HG03521 (cell line): ENCODE data around the gene CFAP77.

Experiments
- ATAC-seq: cut with Tn5 transposase; IDR thresholded peaks from one replicate; pipeline ENCODE4 v1.9.1; 2021; ENCODE audit warnings: mild to moderate bottlenecking, moderate library complexity; ENCODE audit not compliant: unreplicated experiment

The CFAP77 gene

DNA sequence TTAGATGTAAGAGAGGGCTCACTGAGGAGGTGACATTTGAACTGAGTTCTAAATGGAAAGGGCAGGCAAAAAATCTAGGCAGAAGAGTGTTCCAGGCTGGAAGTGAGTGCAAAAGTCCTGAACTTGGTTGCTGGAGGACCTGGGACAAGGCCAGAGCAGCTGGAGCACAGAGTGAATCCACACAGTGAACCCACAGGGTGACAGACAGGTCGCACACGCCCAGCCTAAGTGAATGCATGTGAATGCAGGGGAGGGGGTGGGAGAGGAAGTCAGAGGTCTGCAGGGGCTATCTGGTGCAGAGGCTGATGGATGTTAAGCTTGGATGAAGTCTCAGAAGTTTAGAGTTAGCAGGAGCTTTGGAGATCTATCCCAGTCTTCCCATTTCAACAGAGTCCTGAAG is 2.8 kb upstream of the CFAP77 start:
- ATAC-seq: no peak

DNA sequence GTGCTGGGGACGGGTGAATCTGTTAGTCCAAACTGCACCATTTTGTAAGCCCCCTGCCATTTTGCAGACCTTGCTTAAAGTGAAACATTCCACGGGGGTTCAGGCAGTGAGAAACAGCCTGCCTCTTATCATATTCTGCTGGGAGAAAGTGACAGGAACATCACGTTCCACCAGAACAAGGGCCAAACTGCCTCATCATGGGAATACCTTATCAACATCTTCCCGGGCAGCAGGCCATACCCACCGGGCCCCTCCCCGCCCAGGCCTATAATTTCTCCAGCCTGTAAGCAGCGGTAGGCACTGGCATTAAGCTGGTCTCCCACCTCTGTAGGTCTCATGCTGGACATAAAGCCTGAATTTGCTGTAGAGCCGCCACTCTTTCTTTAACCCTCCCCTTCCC is 1.5 kb upstream of the CFAP77 start:
- ATAC-seq: no peak

DNA sequence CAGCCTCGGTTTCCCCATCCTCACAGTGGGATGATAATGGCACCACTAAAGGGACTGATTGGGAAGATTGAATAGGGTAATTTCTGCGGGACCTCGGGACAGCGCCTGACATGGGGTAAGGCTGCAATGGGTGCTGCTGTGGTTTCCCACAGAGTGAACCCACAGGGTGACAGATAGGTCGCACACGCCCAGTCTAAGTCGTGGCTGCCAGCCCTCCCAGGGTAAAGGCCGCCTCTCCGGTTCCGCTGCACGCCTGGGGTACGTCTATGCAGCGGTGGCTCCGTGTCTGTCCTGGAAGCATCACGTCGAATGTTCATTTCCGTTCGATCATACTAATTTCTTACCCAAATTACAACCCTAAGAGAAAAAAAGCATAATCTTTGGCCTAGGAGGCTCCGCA is 631 bp downstream of the CFAP77 start:
- ATAC-seq: no peak

DNA sequence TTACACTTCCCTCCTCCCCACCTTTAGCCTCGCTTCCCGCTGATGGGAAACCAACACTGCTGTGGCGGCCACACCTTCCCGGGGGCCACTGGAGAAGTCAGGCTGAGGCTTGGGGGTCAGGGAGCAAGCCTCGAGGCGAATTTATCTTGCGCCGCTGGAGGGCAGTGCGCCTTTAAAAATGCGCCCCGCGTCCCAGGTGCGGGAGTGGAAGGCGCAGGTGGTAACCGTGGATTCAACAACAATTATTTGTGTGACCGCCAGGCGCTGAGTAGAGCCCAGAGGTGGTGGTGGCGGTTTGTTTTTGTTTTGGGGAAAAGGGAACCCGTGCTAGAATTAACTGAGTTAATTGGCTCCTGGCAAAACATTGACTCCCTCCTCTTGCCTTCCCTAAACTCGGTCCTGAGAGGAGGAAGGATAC is 1.1 kb downstream of the CFAP77 start:
- ATAC-seq: peak; percentile 36

DNA sequence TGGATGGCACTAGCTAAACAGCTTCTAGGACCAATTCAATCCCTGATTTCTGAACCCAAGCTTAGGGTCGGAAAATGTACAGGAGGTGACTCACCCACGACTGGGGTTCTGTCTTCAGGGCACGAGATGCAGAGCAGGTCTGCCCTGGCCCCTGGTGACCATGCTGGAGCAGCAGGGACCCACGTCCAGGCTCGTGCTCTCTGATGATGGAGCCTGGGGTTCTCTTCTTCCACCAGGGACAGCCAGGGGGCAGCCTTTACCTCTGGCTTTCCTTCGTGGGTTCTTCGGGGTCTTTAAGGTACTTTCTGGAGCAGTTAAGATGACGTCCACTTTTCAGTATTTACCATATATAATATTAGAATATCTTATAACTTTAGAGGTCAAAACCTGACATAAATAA is 2.1 kb downstream of the CFAP77 start:
- ATAC-seq: no peak

DNA sequence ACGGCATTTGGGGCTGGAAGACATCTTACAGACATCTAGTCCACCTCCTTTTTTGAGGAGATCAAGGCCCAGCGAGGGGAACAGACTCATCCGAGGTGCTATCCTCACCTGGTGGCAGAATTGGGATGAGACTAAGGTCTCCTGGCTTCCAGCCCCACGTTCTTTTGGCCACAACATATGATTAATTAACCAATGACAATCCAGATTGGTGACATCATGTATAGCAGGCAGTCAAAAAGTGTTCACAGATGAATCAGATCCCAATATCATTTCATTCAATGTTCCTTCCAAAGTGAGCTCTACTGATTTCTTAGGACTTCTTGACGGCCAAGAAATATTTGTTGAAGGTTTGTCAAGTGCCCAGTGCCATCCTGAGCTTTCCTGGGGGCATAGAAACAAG is 3.9 kb downstream of the CFAP77 start:
- ATAC-seq: no peak

DNA sequence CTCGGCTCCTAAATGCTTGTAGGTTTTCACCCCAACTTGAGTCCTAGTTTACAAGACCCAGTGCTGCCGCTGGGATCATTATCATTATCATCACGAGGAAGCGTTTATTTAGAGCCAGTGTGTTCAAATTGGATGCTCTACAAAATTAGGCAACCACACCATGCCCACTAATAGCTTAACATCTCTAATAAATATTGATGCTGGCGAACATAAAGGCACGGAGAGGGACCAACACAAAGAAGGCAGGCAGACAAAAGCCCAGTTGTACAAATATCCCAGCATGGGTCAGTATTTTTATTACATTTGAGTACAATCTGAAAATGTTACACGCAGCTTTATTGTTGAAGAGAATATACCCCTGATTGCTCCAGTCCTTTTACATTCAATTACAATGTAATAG is 4.7 kb downstream of the CFAP77 start:
- no peak for ATAC-seq

DNA sequence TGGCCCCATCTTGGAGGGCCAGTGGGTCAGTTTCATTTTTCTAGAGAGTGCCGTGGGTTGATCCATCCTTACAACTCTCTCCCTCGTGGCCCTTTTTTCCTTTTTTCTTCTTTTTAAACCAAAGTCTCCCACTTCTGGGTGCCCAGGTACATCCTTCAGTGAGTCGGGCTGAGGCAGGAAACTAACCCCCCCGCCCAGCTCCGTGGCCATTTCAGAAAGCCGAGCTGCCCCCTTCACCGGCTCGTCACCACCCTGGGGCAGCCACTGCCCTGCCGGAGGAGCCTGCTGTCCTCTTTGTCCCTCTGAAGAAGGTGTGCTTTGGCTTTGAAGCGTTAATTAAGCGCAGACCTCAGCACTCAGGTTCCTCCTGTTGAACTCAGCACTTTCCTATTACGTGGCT is 5.2 kb downstream of the CFAP77 start:
- ATAC-seq: no peak

DNA sequence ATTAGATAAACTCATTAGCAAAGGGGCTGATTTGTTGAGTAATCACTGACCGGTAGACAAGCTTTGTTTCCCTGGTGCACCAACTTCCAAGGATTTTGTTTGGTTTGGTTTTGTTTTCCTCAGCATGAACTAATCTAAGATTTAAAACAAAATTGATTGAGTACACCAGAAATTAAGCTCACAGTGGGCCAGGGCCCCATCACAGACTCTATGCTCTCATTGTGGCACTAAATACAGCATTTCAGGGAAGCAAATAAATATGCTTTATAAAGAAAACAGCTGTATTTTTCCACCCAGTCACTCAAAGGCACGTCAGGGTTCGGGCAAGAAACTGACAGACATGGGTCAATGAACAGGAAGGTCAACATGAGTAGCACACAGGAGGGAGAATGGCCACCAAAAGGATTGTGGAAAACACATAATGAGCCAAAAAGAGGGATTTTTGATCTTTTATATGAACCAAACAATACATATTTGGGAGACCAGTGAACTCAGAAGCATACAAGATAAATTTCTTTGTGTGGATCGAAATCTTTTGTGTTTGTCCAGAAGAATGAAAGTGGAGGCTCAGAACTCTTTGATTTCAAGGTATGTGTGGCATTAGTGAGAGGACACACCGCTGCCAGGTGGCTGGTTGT is 8.8 kb downstream of the CFAP77 start:
- no peak for ATAC-seq

DNA sequence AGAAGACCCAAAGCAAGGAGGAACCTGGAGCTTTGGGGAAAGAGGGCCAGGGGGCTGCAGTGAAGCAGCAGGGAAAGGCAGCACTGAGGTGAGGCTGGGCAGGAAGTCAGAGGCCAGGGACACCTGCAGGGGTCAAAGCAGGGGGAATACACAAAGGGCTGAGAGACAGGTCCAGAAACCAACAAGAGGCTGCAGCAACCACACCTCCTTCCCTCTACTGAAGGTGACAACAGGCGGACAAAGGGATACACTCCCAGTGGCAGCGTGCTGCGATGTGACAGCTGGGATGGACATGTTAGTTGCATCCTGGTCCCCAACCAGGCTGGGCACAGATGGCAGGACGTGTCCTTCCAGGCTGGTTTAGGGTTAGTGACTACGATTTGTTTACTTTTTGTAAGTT is 12.6 kb downstream of the CFAP77 start:
- ATAC-seq: no peak

DNA sequence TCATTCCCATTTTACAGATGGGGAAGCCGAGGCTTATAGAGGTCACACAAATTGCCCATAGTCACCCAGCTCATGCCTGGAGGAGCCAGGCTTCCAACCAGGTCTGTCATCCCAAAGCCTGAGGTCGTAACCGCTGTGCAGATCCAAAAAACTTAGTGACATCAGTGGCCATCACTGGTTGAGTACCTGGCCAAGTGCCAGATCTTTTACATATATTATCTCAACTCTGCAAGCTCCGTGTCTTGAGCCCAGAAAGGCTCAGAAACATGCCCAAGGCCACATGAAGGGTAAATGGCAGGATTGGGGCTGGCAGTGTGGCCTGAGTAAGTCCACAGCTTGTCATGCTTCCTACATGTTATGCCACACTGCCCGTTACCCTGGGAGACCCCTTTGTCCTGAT is 13.5 kb downstream of the CFAP77 start:
- ATAC-seq: no peak

DNA sequence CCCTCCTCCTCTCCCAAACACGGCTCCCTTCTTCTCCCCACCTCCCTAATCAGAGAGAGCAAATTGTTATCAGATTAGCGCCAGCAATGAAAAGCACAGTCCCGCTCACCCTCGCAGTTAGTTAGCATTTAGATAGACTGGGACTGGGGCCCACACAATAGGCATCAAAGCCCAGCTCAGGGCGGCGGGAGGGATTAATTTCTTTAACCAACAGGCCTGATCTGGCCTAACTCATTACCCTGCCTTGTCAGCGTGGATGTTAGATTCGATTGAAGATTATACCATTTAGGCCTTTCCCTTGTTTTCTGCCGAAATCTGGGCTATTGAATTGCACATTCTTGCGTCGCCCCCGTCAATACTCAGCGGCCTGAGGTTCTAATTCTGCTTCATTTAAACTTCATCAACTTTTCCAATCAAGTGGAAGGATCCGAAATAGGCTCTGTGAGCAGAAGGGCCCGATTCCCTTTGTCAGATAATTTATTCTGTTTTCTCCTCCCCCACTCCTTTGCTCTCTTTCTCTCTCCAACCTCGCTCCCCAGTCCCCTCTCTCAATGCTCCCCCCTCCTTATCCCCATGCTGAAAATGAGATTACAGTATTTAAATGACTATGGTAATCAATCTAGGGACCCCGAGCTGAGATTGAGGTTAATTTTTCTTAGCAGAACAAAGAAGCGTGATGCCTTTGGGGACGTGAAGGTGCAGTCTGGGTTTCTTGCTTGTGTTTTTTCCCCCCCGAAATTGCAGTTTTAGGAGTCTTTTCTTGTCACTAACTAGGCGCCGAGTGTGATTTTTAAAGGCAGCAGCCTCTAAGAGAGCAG is 15.1 kb downstream of the CFAP77 start:
- no peak for ATAC-seq

DNA sequence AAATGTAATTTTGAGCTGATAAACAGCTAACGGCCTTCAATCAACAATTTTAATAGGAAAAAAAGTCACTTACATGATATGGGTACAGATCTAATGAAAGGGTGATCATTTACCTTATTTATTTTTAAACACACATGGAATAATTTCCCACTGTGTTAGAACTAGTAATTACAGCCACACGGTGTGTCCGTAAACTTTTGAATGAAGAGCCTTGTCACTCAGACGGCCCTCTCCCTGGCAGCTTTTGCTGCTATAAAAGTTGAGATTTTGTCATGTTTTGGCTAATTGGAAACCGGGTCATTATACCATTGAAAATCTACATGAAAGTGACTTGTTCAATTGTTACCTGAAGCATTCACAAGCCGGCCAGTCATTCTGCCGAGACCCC is 15.7 kb downstream of the CFAP77 start:
- ATAC-seq: no peak

DNA sequence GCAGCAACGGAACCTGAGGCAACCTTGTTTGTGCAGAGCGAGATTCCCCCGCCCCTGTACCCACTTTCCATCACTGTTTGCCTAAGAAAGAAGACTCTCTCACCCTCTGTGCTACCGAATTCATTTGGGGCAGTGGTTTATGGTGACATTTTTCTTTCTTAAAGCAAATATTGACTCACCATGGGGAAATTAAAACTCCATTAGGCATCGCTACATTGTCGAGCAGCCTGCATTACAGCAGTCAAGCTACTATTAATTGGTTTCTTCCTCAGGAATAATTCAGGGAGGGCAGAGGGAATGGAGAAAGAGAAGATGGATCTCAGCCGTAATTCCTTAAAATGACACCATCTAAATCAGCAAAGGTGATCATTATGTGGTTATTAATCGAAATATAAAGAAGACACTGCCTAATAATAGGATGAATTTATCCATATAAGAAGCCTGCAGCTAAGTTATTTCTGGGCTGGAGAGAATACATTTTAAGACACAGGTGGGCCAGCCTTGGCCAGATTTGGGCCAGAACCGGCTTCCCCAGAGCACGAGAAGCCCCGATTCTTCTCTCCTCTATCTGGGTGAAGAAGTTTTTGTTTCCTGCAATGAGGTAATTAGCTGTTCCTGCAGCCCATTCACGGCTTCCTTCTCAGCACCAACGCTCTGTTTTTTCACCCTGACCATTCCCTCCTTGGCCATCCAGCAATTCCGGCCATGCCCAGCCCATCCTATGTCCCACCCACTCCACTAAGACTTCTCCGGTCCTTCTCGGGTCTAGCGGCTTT is 16.8 kb downstream of the CFAP77 start:
- ATAC-seq: no peak

DNA sequence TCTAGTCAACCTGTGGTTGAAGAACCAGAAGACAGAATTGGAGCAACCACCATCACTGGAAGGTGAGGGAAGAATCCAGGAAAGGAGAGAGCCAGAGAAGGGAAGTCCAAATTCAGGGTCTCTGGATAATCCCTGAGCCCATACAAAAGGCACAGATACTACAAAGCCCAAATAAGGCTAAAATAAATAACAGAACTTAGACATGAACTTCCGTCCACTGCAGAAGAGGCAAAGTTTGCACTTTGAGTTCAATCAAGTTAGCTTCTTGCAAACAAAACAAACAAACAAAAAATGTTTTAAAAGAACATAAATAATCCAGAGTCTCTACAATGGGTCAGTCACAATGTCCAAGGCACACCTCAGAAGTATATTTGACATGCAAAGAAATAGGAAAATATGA is 21.0 kb downstream of the CFAP77 start:
- ATAC-seq: no peak

DNA sequence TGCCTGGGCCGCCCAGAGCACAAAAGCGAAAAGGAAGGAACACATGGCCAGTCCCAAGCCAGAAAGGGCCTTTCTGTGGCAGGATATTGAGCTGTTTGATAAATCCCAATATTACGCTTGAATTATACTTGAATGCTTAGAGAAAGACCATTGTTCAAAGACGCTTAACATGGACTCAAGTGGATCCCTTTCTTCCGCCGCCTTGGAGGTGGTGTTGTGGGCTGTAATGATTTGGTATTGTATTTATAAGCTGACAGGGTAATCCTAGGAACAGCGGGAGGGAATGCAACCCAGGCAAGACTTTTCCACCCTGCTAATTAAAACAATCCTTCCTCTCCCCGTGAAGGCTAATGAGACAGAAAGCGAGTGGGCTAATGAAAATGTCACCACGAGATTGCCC is 24.9 kb downstream of the CFAP77 start:
- no peak for ATAC-seq

DNA sequence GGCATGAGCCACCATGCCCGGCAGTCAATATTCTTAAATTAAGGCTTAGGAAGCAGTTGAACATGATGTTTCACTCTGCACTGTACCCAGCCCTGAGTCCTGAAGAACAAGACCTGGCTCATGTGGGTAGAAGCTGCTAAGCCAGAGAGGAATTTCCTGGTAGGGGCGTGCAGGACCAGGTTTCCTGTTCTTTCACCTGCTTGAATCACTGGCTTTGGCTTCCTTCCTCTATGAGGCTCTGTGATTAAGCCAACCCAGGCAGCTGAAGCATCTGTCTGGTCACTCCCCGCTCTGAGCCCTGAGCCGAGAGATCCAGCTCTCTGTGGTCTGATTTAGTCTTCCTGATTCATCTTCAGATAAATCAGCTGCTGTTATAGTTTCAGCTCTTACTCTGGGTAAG is 29.1 kb downstream of the CFAP77 start:
- ATAC-seq: no peak

DNA sequence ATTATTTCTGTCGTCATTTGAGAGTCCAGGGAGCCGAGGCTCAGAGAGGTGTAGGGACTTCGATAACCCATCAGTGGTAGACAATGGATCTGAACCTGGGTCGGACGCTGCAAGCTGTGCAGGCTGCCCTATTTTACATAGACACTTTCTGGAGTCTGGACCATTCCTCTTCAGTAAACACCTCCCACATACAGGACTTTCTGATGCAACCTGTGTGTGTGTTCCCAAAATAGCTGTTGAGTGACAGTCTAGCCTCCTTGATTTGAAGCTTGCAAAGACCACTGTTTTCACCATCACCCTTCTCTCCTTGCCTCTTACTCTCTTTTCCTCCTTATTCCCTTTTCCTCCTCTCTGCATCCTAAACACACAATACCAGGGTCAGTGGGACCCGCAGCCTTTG is 30.7 kb downstream of the CFAP77 start:
- no peak for ATAC-seq

DNA sequence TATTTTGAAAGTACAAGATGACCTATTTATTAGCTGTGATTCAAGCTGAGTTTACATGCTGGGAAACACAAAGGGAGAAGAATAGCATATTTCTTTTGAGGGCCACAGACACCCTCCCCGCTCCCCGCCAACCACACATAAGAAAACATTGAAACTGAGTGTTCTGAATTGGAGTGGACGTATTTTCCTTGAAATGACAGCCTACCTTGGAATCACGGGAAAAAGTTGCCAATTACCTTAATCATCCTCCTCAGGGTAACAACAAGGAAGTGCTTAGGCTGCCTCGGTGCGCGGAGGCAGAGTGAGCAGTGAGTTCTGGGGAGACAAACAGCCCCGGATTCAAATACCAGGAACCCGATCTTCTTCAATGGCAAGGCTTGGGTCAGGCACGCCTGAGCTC is 31.4 kb downstream of the CFAP77 start:
- no peak for ATAC-seq

DNA sequence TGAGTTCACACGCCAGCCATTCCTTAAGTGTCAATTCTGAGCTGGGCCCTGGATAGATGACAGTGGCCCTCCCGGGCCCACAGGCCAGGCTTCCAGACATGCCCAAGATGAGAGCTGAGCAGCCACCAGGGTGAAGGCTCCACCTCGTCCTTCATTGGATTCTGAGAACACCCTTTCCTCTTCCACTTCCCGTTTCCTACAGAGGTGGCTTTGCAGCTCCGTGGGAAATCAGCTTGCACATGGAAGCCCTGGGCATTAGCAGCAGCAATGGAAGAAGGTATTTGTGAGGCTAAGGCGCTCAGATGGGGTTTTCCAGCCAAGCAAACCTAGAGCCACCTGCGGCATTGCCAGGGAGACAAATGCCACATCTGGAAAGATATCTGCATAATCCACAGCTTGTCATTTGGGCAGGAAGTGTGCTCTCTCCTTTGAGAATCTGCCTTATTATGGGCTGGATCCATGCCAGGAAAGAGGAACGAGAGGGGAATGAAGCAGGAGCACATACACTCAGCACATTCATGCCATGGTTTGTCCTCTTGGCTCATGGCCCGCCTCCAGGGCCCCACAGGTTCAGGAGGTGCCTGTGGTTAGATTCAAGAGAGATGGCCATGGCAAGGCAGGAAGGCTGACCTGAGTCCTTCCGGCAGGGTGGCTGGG is 34.1 kb downstream of the CFAP77 start:
- ATAC-seq: no peak

DNA sequence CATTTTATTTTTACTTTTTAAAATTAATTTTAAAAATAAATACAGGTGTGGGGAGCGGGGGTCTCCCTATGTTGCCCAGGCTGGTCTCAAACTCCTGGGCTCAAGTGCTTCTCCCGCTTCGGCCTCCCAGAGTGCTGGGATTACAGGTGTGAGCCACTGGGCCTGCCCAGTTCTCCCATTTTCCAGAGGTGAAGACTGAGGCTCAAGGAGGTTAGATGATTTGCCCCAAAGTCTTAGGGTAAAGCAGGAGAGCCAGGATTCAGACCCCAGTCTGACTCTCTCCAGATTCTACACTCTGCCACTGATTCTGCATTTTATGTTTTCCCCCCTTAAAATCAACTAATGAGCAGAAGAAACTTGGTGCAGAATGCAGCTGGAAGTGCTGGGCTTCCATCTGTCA is 36.9 kb downstream of the CFAP77 start:
- ATAC-seq: no peak

DNA sequence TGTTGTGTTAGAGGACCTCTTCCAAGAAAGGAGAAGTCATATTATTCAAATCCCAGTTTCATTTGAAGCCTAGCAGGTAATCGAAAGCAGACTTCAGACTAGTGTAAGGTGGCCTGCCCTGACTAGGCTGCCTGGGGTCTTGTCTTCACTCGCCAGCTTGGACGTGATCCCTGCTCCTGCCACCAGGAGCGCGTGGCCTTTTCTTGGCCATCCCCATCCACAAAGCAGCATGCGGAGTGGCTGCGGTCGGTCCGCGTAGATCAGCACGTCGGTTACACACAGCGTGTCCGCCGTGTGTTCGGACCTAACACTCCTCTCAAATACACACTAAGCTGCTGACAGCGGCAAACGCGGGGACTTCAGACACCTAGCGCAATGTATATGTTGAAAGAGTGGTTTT is 37.3 kb downstream of the CFAP77 start:
- ATAC-seq: no peak
